DOHH2 (cell line): Measurements from ENCODE around the gene SNRNP25.
"Not testable (repeated sequence)": the region's sequence is repeated elsewhere in the genome, so short reads cannot be mapped to it uniquely, and the experiment has no call there.

Source experiments
- H3F3A ChIP-seq: fragments of 200-600 bp; sonication (generic), shearing (Covaris generic); 2 replicates; pipeline ENCODE4 v1.6.0; 2016; ENCODE audit warnings: antibody characterized with exemption, mild to moderate bottlenecking; ENCODE audit not compliant: control insufficient read depth, insufficient read depth
- H3K27ac ChIP-seq: fragments of 200-600 bp; sonication (generic); 2 replicates; pipeline ENCODE4 v1.5.1; 2014; ENCODE audit warnings: low read depth, mild to moderate bottlenecking, low read length, moderate library complexity
- H3K27me3 ChIP-seq: fragments of 200-600 bp; sonication (generic); 2 replicates; pipeline ENCODE4 v1.6.1; 2014; ENCODE audit warnings: mild to moderate bottlenecking, low read length, mixed read lengths; ENCODE audit not compliant: control insufficient read depth
- H3K36me3 ChIP-seq: fragments of 200-600 bp; sonication (generic); 2 replicates; pipeline ENCODE4 v1.6.1; 2014; ENCODE audit warnings: mild to moderate bottlenecking, low read length, moderate library complexity, mixed read lengths; ENCODE audit not compliant: control insufficient read depth
- H3K4me1 ChIP-seq: fragments of 200-600 bp; sonication (generic); 2 replicates; pipeline ENCODE4 v1.6.1; 2014; ENCODE audit warnings: mild to moderate bottlenecking, low read length, mixed read lengths; ENCODE audit not compliant: control insufficient read depth
- H3K4me2 ChIP-seq: fragments of 200-600 bp; sonication (generic); 2 replicates; pipeline ENCODE4 v1.6.0; 2014; ENCODE audit warnings: mild to moderate bottlenecking, low read length, moderate library complexity
- H3K4me3 ChIP-seq: fragments of 200-600 bp; sonication (generic); 2 replicates; pipeline ENCODE4 v1.5.1; 2014; ENCODE audit warnings: mild to moderate bottlenecking, low read length, mixed read lengths
- H3K79me2 ChIP-seq: fragments of 200-600 bp; sonication (generic); 2 replicates; pipeline ENCODE4 v1.6.1; 2014; ENCODE audit warnings: mild to moderate bottlenecking, low read length, mixed read lengths; ENCODE audit not compliant: control insufficient read depth
- H3K9me2 ChIP-seq: fragments of 200-600 bp; sonication (generic); replicated peaks from 2 replicates; pipeline ENCODE4 v1.6.1; 2014; ENCODE audit warnings: mild to moderate bottlenecking, low read length, mixed read lengths; ENCODE audit not compliant: control insufficient read depth
- H3K9me3 ChIP-seq: fragments of 200-600 bp; sonication (generic); 2 replicates; pipeline ENCODE4 v1.6.1; 2014; ENCODE audit warnings: antibody characterized with exemption, low read length, mixed read lengths; ENCODE audit not compliant: control insufficient read depth, insufficient read depth
- H4K20me1 ChIP-seq: fragments of 200-600 bp; sonication (generic); 2 replicates; pipeline ENCODE4 v1.6.0; 2014; ENCODE audit warnings: low read depth, mild to moderate bottlenecking, antibody characterized with exemption, low read length, moderate library complexity; ENCODE audit not compliant: control insufficient read depth, insufficient read depth
- EZH2phosphoT487 ChIP-seq: fragments of 200-600 bp; sonication (generic); IDR thresholded peaks from 2 replicates; pipeline ENCODE4 v1.6.1; 2017; ENCODE audit warnings: borderline replicate concordance, mild to moderate bottlenecking, antibody characterized with exemption, low read length, moderate library complexity, mixed read lengths
- TF ChIP-seq, protein P1 (sequence below): fragments of 200-600 bp; sonication (generic); IDR thresholded peaks from one replicate; pipeline ENCODE4 v1.5.1; 2014; ENCODE audit warnings: antibody characterized with exemption, mild to moderate bottlenecking, low read depth, low read length; ENCODE audit not compliant: poor library complexity, severe bottlenecking

Gene SNRNP25

DNA sequence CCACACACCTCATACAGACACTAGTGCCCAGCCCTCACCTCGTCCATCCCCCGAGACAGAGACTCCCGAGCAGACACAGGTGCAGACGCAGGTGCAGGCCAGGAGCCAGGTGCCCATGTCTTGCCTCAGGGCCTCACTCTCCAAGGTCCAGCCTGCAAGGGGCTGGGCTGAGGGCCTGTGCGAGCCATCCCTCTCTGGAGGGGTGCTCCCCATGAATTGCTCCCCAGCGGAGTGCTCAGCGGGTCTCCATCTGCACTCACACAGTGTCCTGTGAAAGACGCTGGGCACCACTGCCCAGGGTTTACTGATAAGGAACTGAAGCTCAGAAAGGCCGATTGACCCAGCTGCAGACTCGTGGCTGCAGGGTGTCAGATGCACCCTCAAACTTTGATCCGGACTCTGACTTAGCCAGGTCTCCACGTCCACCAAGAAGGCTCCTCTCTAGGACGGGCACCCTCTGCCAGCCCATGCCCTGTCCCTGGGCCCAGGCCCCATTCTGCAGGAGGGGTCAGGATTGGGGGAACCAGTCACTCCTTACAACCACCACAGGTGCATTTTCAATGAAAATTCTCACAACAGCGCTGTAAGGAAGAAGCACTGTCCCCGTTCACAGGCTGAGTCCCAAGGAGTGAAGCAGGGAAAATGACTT is 17.2 kb upstream of the SNRNP25 start:
- TF ChIP-seq EZH2phosphoT487: no peak
- TF ChIP-seq, protein P1, sequence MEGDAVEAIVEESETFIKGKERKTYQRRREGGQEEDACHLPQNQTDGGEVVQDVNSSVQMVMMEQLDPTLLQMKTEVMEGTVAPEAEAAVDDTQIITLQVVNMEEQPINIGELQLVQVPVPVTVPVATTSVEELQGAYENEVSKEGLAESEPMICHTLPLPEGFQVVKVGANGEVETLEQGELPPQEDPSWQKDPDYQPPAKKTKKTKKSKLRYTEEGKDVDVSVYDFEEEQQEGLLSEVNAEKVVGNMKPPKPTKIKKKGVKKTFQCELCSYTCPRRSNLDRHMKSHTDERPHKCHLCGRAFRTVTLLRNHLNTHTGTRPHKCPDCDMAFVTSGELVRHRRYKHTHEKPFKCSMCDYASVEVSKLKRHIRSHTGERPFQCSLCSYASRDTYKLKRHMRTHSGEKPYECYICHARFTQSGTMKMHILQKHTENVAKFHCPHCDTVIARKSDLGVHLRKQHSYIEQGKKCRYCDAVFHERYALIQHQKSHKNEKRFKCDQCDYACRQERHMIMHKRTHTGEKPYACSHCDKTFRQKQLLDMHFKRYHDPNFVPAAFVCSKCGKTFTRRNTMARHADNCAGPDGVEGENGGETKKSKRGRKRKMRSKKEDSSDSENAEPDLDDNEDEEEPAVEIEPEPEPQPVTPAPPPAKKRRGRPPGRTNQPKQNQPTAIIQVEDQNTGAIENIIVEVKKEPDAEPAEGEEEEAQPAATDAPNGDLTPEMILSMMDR: no peak
- no peaks in the 10 kb centered on the region for H3K9me2 ChIP-seq
- peaks cover 42% of the 10 kb centered on the region for H3K36me3 ChIP-seq
- H3K4me1 ChIP-seq: peaks cover 48% of the 10 kb centered on the region
- no peaks in the 10 kb centered on the region for H3K27me3 ChIP-seq
- no peak overlapping the region for H3K4me3 ChIP-seq
- peaks cover 4% of the 10 kb centered on the region; the same call in 1 of the 2 replicates for H3K79me2 ChIP-seq
- no peaks in the 10 kb centered on the region for H3F3A ChIP-seq
- H3K4me2 ChIP-seq: no peak overlapping the region
- 0 out of 2 replicates have a peak, but pooled peaks cover 5% of the 10 kb centered on the region for H4K20me1 ChIP-seq
- no peak overlapping the region for H3K27ac ChIP-seq
- no peaks in the 10 kb centered on the region for H3K9me3 ChIP-seq

DNA sequence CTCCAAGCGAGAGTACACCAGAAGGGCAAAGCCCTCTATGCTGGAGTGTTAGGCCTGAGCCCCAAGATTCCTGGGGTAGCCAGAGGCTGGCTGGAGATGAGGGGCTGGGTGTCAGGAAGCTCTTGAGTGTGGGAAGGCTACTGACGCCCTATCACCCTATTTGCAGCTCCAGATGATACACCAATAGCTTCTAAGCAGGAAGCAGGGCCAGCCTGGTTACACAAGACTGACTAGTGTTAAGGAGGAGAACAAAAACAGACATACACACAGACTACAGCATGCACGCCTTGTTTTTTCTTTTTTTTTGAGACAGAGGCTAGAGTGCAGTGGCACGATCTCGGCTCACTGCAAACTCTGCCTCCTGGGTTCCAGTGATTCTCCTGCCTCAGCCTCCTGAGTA is 16.1 kb upstream of the SNRNP25 start:
- H3K4me3 ChIP-seq: no peak overlapping the region
- H3K36me3 ChIP-seq: peaks cover 52% of the 10 kb centered on the region
- H3K9me2 ChIP-seq: no peaks in the 10 kb centered on the region
- H3F3A ChIP-seq: no peaks in the 10 kb centered on the region
- H3K27ac ChIP-seq: no peak overlapping the region
- H3K4me2 ChIP-seq: no peak overlapping the region
- H3K27me3 ChIP-seq: no peaks in the 10 kb centered on the region
- peaks cover 50% of the 10 kb centered on the region for H3K4me1 ChIP-seq
- peaks cover 11% of the 10 kb centered on the region for H3K79me2 ChIP-seq
- 0 out of 2 replicates have a peak, but pooled peaks cover 7% of the 10 kb centered on the region for H4K20me1 ChIP-seq
- H3K9me3 ChIP-seq: no peaks in the 10 kb centered on the region
- no peak for TF ChIP-seq EZH2phosphoT487
- TF ChIP-seq, protein P1: no peak

DNA sequence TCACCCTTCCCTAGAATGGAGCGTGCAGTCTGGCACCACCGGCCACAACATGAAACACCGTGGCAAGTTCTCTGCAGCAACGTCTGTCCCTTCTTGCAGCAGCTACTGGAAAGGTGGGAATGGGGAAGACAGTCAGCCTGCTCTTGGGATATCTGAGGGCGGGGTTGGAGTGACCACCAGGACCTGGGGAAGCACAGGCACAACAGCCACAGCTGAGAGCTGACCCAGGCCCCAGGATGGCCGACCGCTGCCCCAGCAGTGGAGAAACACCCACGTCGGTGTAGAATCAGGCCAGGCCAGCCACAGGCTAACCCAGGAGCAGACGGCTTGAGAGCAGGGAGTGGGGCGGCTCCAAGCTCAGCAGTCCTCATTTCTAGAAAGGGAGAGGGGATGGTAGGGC is 15.4 kb upstream of the SNRNP25 start:
- Histone ChIP-seq H3K36me3 (peaks cover 59% of the 10 kb centered on the region), H3K4me1 (peaks cover 50% of the 10 kb centered on the region), H4K20me1 (peaks cover 14% of the 10 kb centered on the region; the same call in 1 of the 2 replicates), H3K79me2 (peaks cover 15% of the 10 kb centered on the region)
- not testable (repeated sequence) for H3K4me2 ChIP-seq, H3K27ac ChIP-seq, H3K27me3 ChIP-seq, H3K9me2 ChIP-seq, H3K4me3 ChIP-seq, H3F3A ChIP-seq, H3K9me3 ChIP-seq
